ENCODE data around the gene TM6SF1.
A peak's percentile ranks its signal among the peaks of the same experiment; 100 is the strongest.
"Not testable (repeated sequence)": the region's sequence is repeated elsewhere in the genome, so short reads cannot be mapped to it uniquely, and the experiment has no call there.

Gene TM6SF1

DNA sequence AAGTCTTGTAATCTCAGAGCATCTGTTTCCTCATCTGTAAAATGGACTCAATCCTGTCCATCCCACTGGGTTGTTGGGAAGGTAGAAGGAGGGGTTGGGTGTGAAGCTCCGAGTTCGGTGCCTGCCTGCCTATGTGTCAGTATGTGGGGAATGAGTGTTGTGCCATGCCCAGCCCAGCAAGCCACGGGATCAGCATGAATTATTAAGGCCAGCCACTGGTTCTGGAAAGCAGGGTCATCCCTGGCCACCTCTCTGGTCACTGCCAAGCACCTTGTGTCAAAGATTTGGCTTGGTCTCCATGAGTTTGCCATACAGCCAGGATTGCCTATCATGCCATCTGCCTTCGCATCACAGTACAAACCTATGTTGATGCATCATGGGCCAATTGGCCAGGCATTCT, 11.5 kb downstream of the TM6SF1 start:
- no peak for DNase-seq

DNA sequence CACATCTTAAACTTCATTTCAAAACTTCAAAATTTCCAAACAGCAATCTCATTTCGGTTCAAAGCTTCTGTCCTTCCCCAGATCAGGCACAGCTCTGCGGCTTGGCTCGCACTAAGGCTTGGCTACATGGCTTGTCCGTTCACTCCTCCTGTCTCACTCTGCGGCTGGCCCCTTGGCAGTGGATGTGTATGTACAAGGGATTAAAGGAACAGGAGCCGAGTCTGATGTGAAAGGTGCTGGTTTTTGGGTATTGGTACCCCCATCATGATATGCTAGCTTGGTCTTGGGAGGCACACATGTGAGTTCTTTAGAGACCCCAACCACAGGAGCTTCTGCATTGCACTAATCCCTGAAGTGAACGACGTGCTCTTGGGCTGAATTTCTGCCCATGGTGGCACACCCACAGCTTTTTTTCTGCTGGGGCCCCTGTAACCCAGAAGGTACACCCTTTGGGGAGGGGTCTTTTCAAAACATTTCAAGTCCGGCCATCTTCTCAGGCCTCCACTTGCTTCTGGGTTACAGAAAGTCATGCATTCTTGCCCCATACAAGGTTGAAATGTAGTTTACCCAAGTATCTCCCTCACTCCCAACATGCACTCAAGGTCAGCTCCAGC, 12.6 kb downstream of the TM6SF1 start:
- no peak for DNase-seq

DNA sequence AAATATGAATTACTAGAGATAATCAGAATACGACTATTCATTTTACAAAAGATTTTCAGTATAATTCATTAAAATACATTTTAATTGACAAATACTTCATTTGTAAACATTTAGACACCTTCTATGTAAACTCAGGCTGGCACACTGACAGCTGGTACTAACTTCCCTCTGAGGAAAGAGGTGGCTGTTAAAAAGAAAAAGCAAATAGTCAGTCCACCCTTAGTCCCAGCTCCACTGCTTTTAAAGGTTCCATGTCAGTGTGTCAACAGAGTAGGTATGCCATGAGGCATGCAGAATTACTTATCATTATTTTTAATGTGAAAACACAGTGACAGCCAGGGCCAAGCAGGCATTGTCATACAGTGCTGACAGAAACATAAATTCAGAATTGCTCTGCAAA, 16.1 kb downstream of the TM6SF1 start:
- DNase-seq = no peak

DNA sequence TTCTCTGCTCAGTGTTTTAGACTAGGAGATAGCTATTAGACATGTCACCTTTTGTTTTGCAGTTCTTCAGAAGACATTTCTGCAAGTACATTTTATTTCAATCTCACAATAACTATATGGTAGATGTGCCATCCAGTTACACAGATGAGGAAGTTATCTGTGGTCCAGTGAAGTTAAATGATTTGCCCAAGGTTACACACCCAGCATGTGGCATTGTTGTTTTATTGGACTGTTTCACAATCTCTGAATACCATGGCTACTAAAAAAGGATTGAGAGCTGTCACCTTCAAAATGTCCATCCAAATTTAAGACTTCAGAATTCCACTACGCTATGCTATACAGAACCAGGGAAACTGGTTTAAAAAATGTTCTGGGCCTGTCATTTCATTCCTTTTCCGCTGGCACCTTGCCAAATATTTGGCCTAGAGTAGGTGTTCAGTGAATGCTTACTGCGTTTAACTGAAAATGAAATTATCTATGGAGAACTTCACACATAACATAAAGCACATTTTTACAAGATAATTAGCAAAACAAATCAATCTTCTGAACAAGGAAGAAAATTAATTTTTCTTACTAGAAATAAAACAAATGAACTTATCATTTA, 20.2 kb downstream of the TM6SF1 start:
- no peak for DNase-seq

DNA sequence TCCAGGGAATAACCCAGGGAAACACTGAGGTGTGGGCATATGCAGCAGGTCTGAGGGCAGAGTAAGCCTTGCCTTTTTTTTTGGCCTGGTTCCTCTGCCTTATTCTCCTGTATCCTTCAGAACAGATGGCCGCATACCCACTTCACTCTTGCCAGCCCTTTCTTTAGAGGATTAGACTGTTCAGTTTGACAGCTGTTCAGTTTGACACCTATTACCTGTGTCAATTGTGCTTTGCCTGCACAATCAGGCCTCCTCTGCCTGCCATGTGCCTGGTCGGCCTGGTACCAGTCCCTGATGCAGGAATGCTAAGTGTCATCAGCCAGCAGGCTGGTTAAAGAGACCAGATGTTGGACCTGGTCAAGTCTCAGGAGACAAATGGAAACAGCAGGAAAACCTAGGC, 22.3 kb downstream of the TM6SF1 start:
- DNase-seq = peak; percentile 96

DNA sequence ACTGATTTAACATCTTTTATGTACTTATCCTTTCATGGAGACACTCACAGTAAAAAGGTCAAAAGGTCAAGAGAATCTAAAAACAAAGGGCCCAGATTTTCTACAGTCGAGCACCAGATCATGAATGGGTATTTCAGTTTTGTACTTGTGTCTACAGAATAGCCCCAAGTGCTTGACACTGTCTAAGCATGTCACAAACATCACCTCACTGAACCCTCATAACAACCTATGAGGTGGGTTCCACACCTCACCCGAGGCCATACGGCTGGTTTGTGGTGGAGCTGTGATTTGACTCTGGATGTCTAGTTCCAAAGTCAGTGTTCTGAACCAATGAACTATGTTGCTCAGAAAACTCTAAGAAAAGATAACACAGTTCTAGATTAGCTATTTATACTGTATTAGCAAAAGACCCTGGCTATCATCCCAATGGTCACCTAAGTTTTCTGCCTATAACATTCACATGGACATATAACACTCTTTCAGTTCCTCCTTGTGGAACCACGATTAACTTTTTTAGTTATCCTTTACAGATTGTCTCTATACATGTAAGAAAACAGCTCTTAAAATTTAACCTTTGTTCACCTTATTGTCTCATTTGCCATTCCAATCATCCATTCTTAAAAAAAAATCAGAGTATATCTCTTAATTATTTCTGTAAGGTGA, 25.5 kb downstream of the TM6SF1 start:
- DNase-seq = no peak

DNA sequence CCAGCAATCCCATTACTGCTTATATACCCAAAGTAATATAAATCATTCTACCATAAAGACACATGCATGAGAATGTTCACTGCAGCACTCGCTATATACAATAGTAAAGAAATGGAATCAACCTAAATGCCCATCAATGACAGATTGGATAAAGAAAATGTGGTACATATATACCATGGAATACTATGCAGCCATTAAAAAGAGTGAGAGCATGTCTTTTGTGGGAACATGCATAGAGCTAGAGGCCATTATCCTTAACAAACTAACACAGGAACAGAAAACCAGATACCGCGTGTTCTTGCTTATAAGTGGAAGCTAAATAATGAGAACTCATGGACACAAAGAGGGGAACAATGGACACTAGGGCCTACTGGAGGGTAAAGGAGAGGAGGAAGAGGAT, 34.7 kb downstream of the TM6SF1 start:
- not testable (repeated sequence) for DNase-seq

DNA sequence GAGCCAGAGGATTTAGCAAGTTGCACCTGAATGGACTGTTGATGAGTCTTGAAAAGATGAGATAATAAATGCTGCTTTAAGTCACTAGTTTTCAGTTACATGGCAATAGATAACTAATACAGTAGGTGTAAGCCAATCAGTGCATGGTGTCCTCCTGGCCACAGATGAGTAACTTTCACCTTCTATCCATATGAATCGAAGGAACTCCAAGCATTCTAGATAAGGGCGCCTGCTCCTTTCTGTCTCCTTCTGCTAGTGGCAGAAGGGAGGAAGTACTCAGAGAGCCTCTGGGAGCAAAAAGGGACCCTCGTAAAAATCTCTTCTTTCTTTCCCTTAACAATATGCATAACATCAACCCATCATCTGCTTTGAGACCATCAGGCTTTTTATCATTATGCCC, 37.3 kb downstream of the TM6SF1 start:
- DNase-seq = no peak

DNA sequence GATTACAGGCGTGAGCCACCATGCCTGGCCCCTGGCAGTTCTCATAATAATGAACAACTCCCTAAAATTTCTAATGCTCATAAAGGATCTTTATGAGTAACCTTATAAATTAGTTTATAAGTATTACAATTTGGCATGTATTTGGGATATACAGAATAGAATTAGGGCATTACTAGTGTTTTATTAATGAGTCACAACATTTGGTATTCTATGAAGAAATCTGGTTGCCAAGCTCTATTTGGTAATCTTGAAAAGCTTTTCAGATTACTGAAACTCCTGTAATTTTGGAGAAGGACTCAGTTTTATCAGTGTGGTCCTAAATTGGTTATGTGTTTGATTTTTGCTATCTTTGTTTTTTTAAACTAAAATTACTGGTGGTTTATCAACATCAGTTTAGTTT, 45.8 kb downstream of the TM6SF1 start:
- DNase-seq = no peak

DNA sequence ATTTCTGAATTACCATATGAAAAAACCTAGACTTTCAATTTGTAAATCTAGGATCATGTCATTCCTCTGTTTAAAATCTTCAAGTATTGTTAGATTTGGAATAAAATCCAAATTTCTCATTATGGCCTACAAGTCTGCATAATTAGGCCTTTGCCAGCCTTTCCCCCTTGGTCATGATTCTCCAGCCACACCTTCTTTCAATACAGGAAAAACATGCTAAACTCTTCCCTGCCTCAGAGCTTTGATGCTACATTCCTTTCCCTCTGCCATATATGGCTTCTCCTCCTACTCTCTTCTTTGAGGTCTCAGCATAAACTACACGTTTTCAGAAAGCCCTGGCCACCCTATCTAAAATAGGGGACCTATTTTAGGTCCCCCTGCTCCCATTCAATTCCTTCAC, 48.5 kb downstream of the TM6SF1 start:
- no peak for DNase-seq

DNA sequence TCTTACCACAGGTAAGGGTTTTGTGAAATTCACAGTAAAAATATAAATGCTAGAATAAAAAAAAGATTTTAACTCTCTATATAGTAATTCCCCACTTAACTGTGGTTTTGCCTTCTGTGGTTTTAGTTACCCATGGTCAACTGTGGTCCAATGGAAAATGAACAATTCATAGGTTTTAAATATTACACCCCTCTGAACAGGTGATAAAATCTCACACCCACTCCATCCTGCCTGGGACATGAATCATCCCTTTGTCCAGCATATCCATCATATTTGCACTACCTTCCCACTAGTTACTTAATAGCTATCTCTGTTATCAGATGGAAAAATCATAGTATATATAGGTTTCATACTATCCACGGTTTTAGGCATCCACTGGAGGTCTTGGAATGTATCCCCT, 50.9 kb downstream of the TM6SF1 start:
- DNase-seq = no peak

DNA sequence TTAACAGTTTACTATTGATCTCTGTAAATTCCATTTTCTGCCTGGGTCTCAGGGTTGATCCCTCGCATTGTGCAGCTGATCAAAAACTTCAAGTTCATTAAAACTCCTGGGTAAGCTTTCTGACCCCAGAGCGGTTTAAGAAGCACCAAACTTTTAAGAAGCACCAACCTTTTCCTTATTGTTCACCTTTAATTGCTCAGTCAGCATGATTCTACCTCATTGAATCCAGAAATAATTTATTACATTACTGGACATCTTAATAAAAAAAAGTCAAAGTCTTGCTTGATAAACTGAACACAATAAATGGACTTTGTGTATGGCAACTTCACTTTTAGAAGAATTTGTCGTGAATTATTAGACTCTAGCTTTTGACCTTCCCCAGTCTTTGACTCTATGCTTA, 53.3 kb downstream of the TM6SF1 start:
- no peak for DNase-seq

DNA sequence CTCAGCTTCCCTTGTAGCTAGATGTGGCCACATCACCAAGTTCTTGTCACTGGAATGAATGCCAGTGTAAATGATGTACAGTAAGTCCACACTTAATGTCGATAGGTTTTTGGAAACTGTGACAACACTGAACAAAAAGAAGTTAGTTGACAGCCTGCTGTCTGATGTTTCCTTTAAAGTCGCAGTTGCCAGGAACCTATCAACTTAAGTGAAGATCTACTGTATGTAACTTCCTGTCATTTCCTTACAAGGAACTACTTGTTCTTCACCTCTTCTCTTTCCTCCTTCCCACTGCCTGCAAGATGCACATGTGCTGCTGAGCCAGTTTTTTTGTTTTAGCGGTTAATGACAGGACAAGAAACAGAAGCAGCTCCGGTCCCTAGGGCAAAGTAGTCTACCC, 55.6 kb downstream of the TM6SF1 start:
- DNase-seq = no peak

DNA sequence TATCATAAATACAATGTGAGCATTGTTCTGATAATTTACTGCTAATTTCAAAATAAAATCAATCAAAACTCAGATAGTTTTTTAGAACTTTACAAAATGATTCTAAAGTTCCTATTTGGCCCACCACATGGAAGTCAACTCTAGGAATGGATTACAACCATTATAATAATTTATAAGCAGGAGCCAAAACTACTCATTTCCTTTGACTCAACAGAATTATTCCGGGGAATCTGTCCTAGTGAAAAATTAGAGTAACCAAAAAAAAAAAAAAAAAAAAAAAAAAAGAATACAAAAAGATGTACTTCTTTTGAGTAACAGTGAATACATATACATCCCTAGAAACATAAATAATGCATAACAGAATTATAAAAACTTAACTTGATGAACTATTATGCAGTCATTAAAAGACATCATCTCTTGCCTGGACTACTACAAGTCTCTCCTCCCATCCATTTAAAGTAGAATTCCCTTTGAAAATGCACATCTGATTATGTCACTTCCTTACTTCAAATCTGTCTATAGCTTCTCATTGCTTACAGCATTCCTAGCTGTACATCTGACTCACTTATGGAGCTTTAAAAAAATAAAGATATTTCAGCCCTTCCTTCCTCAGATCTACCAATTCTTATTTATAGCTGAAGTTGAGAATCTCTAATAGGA, 56.8 kb downstream of the TM6SF1 start:
- no peak for DNase-seq

DNA sequence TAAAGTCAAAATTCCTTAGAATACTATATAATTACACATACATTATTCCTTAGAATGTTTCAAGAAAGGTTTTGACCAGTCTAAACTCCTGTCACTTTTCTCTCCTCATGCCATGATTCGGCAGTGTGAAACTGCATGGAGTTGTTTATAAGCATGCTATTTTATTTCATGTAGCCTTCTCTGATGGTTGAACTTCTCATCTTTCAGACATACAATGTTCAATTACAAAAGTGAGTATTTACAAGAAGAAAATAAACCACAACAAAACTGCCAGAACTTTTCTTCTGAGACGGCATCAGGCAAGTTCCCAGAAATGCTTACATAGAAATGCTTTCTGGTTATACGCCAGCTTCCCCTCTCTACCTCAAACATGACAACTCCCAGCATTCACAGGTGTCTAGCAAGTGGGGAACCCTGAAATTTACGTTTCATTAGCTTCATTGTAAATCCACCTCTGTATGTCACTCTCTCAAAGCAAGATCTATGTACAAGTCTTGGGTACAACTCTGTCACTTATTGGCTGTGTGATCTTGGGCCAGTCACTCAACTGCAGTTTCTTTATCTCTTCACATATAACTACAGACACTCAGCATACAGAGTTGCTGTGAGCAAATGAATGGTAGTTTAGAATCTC, 57.4 kb downstream of the TM6SF1 start:
- DNase-seq = no peak

DNA sequence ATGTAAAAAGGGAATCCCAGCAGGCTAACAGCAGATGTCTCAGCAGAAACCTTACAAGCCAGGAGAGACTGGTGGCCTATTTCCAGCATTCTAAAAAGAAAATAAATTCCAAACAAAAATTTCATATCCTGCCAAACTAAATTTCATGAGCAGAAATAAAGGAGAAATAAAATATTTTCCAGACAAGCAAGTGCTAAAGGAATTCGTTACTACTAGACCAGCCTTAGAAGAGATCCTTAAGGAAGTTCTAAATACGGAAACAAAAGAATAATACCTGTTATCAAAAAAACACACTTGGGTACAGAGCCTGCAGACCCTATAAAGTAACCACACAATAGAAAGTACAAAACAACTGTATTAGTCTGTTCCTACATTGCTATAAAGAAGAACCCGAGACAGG, 58.8 kb downstream of the TM6SF1 start:
- peak; percentile 10 for DNase-seq

DNA sequence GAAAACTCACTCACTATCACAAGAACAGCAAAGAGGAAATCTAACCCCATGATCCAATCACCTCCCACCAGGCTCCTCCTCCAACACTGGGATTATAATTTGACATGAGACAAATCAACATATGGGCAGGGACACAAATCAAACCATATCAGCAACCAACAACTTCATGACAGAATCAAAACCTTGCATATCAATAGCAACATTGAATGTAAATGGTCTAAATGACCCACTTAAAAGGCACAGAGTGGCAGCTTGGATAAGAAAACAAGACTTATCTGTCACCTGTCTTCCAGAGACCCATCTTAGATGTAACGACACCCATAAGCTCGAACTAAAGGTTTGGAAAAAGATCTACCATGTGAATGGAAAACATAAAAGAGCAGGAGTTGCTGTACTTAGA, 59.4 kb downstream of the TM6SF1 start:
- no peak for DNase-seq

DNA sequence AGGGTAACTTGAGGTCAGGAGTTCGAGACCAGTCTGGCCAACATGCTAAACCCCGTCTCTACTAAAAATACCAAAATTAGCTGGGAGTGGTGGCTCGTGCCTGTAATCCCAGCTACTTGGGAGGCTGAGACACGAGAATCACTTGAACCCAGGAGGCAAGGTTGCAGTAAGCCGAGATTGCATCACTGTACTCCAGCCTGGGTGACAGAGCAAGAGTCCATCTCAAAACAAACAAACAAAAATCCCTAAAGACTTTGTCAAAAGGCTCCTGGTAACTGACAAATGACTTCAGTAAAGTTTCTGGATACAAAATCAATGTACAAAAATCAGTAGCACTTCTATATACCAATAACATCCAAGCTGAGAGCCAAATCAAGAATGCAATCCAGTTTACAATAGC, 62.1 kb downstream of the TM6SF1 start:
- not testable (repeated sequence) for DNase-seq

DNA sequence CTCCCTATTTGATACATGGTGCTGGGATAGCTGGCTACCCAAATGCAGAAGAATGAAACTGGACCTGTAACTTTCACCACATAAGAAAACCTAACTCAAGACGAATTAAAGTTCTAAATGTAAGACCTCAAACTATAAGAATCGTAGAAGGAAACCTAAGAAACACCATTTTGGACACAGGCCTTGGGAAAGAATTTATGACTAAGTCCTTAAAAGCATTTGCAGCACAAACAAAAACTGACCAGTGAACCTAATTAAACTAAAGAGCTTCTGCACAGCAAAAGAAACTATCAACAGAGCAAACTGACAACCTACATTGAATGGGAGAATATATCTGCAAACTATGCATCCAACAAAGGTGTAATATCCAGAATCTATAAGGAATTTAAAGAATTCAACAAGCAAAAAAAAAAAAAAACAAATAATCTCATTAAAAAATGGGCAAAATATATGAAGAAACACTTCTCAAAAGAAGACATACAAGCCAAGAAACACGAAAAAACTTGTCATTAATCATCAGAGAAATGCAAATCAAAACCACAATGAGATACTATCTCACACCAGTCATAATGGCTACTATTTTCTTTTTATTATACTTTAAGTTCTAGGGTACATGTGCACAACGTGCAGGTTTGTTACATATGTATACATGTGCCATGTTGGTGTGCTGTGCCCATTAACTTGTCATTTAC, 63.2 kb downstream of the TM6SF1 start:
- DNase-seq = no peak

DNA sequence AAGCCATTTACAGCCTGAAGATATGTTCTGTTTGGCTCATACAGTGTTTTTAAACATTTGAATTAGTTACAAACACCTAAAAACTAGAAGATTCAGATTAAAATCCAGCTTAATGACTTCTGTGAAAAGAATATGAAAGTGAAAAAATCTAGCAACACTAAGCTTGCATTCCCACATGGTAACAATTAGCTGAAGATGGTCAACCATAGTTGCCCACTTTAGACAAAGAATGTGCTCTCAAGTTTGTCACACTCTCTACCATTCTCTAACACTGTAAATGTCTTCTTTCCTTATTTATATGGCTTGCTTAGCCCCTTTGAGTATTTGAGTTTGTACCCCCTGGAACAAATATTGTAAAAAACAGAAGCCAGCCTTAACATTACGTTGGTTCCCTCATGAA, 67.4 kb downstream of the TM6SF1 start:
- DNase-seq = no peak

DNA sequence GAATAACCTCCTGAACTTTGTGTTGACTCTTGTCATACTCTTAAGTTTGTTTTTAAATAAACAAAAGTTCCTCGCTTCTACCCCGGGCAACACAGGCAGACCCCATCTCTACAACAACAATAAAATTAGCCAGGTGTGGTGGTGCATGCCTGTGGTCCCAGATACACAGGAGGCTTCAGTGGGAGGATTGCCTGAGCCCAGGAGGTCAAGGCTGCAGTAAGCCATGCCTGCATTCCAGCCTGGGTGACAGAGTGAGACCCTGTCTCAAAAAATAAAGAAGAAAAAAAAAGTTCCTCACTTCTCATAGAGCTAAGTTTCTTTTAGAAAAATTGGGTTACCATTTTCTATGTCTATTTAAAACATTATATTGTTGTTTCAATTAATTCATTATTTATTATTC, 70.9 kb downstream of the TM6SF1 start:
- DNase-seq = no peak

DNA sequence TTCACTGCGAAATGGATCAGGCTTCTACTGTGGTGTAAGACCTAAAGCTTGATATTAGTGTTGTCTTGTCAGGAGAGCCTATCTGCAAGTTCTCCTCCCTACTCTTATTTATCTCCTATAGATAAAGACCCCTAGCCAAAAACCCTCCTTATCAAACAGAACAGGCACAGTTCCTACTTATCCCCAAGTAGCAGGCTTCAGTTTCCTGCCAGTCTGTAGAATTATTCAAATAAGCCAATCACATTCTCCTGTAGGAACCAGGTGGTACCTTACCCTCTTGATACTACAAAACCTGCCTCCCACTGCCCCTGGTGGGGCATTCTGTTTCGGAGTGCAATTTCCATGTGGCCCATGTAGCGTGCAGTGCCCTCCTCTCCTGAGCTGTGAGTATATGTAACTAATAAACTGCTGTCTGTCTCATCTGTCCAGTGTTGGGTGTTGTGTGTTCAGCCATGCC, 71.5 kb downstream of the TM6SF1 start:
- DNase-seq = no peak

DNA sequence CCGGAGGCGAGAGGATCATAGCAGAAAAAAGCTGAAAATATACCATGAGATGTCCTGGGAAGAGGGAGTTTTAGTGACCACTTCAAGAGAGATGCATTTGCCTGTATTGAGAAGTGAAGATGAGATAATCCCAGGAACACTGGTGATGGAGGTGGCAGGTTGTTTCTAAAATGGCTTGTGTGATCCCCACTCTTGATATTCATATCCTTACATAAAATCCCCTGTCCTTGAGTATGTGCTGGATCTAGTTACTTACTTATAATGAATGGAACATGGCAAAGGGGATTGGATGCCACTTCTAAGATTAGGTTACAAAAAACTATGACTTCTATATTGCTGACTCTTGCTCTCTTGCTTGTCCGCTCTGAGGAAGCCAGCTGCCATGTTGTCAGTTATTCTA, 78.1 kb downstream of the TM6SF1 start:
- DNase-seq = no peak
